GM18519 (cell line): ENCODE data around the gene ZBTB7C.

Experiments used
- ATAC-seq: cut with Tn5 transposase; IDR thresholded peaks from one replicate; pipeline ENCODE4 v1.9.1; 2021; ENCODE audit warnings: mild to moderate bottlenecking, moderate library complexity; ENCODE audit not compliant: unreplicated experiment, low FRiP score

The ZBTB7C gene

GRCh38 chr18:48051945-48052840 is 357.0 kb downstream of the ZBTB7C start:
- ATAC-seq, result no peak

DNA sequence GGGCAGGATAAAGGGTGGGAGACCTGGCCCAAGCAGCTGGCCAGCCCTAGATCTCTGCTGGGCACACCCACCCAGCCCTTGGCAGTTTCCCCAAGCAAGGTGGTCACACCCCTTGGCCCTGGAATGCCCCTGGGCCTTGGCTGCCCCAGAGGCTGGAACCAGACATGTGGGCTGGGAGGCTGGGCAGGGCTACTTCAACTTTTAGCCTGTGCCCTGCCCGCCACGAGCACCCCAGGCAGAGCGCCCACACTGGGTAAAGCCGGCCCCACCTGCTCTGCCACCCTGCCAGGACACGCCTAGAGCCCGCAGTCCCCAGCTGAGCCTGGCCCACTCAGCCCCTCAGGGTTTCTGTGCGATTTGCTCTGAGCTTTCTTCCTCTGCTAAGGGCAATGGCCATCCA is 359.0 kb downstream of the ZBTB7C start:
- ATAC-seq, result no peak

DNA sequence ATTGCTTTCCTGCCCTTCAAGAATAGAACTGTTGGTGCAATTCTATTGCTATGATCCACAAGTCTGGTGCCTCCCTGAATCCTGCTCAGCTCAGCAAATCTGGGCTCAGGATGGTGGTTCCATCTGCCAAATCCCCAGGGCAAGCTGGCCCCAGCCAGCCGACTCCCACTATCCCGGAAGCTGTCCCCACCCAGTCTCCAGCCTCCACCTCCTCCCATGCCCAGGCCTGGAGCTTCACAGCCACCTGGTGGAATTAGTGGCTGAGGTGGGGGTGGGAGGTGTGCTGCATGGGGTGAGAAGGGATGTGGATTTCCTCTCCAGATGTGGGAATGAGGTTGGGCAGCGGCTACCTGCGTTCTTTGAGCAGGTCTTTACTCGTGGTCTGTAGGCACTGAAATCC is 359.4 kb downstream of the ZBTB7C start:
- ATAC-seq, result no peak

- ATAC-seq, result no peak
Observed at GRCh38 chr18:48048251-48048650, 360.9 kb downstream of the ZBTB7C start.

GRCh38 chr18:48046843-48047242 is 362.3 kb downstream of the ZBTB7C start:
- no peak for ATAC-seq

GRCh38 chr18:48045744-48046143 is 363.4 kb downstream of the ZBTB7C start:
- ATAC-seq, result no peak

DNA sequence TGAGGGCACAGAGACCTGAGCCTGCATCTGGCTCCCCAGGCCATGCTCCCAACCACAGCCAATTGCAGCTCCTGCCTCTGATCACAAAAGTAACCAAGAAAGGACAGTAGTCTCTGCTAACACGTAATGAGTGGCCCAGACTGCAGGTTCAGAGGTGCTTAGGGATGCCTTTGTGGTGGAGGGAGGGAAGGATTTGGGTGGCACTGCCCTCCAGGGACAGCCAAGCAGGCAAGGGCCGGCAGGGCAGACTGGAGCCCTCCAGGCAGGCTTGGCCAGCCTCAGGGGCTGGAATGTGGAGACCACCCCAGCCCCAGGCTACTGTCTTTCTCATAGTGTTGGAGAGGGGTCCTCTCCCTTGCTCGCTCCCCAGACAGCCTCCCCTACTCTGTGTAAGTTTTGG is 364.2 kb downstream of the ZBTB7C start:
- ATAC-seq, result no peak

DNA sequence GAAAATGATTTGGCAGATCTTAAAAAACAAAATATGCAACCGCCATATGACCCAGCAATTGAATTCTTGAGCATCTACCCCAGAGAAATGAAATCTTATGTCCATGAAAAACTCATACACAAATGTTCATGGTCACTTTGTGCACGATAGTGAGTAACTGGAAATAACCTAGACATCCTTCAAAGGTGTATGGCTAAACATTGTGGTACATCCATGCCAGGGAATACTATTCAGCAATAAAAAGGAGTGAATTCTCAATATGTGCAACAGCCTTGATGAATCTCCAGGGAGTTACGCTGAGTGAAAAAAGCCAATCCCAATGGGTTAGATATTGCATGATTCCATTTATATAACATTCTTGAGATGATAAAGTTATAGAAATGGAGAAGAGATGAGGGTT is 366.0 kb downstream of the ZBTB7C start:
- no peak for ATAC-seq

GRCh38 chr18:48042431-48042830 is 366.8 kb downstream of the ZBTB7C start:
- ATAC-seq, result no peak

GRCh38 chr18:48040457-48041110 is 368.6 kb downstream of the ZBTB7C start:
- no peak for ATAC-seq

DNA sequence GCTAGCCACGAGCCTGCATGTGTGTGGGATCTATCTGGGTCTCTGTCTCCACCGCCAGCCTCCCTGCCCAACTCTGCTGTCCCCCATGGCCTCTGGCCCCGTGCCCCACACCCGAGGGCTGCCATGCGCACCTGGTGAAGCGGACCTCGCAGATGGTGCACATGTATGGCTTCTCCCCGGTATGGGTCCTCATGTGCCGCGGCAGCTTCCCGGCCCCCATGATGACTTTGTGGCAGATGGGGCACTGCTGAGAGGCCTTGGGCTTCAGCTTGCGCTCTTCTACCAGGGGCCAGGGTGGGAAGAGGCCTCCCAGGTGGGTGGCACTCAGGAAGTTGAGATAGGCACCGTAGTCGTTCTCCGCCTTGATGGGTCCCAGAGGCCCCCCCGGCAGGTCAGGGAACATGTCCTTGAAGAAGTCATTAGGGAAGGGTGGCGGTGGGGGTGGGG is 369.4 kb downstream of the ZBTB7C start:
- ATAC-seq, result no peak

- no peak for ATAC-seq
Observed at GRCh38 chr18:48038636-48039035, 370.5 kb downstream of the ZBTB7C start.

- ATAC-seq, result no peak
Observed at GRCh38 chr18:48037481-48038271, 371.5 kb downstream of the ZBTB7C start.

- ATAC-seq, result no peak
Observed at GRCh38 chr18:48036641-48037421, 372.4 kb downstream of the ZBTB7C start.

DNA sequence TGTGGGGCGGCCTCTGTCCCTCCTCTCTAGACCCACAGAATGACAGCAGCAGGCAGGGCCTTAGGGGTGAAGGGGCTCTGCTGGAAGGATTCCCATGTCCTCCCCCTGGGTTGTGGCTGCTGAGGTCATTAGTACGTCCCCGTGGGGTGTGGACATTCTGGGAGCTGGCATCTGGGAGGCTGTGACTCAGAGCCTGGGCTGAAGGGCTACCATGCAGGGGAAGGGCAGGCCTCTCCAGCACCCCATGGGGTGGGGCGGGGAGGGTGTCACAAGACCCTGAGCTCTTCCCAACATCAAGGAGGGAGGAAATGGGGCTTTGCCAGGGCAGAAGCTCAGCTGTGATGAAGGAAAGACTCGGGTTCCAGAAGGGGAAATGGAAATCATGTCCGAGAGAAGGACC is 373.0 kb downstream of the ZBTB7C start:
- no peak for ATAC-seq

GRCh38 chr18:48035556-48035860 is 373.7 kb downstream of the ZBTB7C start:
- ATAC-seq, result no peak

GRCh38 chr18:48034651-48035555 is 374.3 kb downstream of the ZBTB7C start:
- ATAC-seq, result no peak

- no peak for ATAC-seq
Observed at GRCh38 chr18:48033790-48034650, 375.2 kb downstream of the ZBTB7C start.
